NCI-H510A treated with DMSO at 0.1 percent for 48 hours (cell line): ENCODE measurements around the gene MINDY4.
A peak's percentile ranks its signal among the peaks of the same experiment; 100 is the strongest.

ENCODE experiments used
- DNase-seq: peaks from one replicate; lab custom pipeline; 2025; lab: John Stamatoyannopoulos, UW

The MINDY4 gene

DNA sequence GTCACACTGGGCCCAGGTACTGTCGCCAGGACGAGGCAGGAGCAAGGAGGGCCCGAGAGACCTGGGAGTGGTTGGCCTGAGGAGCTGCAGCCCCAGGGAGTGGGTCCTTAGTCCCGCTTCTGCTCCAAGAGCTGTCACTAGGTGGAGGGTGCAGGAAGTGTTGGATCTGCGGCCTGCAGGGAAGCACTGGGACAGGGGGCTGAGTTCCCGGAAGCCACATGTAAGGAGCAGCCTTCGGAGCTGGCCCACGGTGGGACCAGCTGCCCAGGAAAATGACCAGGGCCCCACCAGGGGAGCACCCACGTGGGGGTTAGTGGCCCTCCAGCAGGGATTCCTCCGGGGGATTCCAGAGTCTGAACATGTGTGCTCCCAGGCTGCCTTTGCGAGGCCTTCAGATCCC lies 131.2 kb downstream of the MINDY4 start:
- no peak for DNase-seq

DNA sequence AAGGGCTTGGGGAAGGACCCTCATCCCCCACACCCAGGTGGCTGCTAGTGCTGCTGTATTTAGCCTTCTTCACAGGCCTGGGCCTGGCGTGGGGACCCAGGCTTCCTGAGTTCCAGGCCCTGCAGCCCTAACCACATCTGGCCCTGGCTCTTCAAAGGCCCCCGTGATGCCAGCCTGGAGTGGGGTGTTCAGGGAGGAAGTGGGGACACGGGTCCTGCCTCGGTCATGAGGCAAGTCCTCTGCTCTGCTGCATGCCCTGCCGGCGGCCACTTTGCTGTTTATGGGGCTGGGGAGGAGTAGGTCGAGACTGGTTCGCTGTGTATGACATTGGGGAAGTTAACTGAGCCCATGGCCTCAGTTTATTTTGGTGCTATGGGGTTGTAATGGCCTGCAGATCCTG lies 131.9 kb downstream of the MINDY4 start:
- DNase-seq: no peak

DNA sequence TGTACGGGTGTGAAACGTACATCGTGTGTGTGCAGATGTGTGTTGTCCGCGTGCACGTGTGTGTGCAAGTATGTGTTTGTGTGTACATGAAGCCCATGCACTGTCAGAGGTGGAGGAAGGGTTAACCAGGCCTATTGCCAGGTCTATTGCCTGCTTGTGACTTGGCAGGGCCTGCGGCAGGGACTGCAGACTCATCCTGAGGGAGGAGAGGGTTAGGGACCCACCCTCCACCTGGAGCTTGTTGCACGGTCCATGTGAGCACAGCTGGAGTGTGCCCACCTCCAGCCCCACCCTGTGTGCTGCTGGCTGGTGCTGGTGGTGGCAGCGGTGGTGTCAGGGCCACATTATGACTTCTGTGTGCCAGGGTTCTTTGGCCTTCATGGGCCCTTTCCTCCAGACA lies 133.3 kb downstream of the MINDY4 start:
- no peak for DNase-seq

DNA sequence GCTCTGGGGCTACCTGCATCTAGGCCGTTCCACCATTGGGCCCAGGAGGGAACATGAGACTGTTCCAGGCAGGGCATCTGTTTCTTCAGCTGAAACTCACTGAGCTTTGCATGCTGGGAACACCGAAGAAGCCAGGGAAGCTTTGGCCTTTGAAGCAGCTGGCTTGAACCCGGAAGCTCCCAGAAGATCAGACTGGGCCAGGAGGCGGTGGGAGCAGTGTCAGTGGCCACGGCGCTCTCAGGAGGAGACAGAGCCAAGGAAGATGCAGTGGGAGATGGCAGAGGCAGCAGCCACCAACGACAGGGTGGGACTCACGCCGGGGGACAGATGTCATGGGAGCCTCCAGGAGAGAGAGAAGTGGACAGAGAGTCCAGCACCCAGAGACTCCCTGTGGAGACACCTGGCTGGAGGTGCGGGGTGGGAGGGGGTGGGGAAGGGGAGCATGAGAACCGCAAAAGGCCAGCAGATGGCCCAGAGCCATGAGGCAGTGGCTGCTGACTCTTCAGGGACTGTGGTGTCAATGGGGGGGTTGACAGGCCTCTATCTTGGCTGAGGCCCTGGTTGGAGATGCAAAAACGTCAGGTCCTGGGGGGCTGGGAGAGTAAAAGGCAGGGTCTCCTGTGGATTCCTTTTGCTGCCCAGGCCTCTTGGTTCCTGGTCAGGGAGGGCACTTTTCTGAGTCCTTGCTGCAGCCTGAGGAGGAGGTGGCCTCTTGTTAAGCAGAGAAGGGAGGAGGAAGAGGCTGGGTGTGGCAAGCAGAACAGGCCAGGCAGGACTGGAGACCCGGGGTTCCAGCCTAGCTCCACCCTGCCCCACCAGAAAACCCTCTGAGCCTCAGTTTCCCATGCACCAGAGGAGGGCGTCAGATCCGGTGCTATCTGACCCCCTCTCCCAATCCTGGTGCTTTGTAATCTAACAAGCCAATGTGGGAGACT lies 134.1 kb downstream of the MINDY4 start:
- no peak for DNase-seq

DNA sequence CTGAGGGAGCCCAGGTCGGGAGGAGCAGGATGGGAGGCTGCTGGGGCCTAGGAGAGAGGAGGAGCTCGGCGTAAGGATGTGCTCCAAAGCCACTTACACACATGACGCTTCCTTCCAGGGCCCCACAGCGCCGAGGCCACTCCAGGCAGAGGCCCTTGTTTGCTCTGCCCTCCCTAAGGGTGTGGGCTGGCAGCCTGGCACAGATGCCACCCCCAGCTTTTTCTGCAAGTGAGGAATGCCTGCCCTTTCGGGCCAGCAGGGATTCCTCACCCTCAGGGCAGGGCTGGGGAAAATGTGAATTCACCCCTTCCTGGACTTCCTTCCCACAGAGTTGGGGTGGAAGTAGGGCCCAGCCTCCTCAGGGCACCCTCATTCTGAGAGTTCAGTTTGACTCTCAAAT lies 134.8 kb downstream of the MINDY4 start:
- DNase-seq: peak; percentile 47

DNA sequence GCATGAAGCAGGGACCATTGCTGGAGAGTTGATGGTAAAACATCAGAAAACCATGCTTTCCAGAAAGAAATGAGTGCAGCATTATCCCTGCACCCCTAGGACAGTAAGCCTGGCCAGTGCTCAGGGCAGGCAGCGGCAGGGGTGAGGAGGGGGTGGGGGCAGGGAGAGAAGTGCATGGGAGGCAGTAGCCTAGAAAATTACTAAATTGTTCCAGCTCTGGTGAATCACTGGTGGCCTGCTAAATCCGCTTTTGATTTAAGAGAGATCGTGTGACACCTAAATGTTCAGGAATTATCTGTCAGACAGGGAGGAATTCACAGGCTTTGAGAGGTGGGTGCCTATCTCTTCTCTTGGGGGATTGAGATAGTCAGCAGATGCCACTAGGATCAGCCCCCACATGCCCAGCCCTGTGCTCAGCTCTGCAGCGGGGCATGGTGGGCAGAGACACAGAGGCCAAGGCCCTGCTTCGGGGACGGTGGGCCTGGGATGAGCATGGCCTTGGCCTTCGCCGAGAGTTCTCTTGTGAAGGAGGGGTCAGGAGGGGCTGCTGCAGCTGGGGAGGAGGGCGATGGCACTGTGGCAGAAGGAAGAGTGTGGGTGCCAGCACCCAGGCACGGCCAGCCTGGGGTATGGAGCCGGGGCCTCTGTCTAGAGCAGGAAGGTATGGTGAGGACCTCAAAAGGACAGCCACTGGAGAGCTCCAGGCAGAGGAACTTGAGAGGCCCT lies 135.5 kb downstream of the MINDY4 start:
- no peak for DNase-seq

DNA sequence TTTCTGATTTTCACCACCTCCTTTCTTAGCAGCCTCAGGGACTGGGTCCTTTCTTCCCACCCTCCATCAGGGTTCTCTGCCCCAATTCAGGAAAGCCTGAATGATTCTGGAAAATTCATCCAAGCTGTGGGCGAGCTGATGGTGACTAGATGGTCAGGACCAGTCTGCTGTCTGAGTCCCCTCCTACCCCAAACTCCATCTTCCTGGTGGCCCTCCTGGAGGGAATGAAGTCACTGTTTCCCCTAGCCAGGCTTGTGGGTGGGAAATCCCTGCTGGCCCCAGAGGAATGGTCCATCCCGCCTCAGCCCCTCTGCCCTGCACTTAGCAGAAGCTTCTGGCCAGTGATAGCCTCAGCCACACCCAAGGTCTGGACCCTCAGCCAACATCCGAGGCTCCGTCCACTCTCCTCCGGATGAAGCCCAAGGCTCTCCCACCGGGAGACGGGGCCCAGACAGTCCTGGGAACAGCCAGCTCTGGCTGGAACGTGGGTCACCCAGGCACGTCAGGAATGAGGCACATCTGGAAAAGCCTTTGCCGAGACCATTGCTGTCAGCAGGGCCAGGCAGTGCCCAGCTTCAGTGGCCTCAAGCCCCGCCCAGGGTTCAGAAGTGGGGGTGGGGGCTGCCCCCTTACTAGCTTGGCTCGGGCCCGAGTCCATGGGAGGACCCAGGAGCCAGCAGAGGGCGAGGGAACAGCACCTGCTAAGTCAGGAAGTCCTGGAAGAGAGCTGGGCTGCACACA lies 136.5 kb downstream of the MINDY4 start:
- no peak for DNase-seq

DNA sequence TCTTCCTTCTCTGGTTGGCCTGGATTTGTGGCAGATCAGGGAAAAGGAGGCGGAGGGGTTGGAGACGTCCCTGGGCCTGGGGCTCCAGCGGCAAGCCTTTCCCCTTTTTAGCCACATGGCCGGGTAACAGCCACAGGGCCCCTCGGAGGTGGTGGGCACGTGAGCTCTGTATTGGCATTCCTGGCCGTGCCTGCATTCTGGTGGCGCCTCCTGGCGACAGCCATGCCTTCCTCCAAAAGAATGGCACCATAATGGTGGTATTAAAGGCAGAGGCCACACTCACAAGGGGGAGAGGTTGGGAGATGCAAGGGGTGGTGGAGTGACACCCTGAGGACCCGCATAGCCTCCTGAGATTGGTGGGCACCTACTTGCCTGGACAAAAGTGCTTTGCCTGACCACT lies 137.5 kb downstream of the MINDY4 start:
- no peak for DNase-seq

DNA sequence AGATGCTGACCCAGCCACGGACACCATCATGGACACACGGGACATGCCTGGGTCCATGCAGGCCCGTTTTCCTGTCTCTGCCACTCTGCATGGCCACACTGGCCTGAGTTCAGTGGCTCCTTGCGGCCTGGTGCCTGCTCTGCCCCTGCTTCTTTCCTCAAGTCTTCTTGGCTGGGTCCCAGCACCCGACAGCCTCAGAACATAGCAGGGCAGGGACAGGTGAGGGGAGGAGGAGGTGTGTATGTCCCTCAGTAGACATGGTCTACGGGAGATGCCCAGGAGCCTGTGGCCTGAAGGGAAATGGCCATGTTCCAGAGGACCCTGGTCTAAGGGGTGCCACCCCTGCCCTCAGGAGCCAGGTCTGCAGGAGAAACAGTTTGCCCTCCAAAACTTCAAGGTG lies 138.2 kb downstream of the MINDY4 start:
- DNase-seq: no peak

DNA sequence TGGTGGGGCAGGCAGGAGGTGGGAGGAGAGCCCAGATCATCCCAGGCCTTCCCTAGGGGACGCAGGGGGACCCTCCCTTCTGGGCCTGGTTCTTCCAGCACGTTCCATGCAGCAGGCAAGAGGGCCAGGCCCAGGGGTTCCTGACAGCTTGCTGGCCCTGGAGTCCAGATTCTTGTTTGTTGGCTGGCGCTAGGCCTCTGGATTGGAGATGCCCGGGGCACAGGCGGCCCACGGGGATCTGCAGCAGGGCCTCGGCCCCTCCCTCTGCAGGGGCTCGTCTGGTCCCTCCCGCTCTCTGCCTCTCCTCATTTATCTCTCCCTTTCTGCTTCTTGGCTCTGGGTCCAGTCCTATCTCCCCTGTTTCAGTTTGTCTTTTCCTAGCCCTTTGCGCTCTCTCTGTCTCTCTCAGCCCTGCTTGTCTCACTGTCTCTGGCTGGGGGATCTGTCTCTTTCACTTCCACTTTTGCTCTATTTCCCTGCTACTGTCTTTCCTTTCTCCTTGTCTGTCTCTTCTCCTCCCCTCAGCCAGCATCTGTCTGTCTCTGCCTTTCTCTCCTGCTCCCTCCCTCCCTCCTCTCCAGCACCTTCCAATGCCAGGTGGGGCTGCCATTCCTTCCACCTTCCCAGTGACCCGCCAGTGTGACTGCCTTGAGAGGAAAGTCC lies 139.3 kb downstream of the MINDY4 start:
- DNase-seq: no peak

DNA sequence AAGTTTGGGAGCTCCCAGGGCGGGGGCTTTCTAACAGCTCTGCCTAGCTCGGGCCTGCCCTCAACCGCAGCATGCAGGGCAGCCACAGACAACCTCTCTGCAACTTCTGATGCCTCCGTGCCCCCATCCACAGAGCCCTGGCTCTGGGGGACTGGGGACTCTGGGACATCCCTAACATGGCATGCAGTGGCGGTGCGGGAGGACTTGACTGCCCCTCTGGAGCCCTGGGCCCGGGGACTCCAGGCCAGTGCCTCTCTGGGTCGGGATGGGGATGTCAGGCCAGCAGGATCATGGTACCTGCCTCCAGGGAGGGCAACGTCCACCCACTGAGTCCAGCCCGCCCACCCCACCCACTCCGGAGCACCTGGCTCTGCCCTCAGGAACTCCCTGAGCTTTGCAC lies 139.9 kb downstream of the MINDY4 start:
- DNase-seq: no peak

DNA sequence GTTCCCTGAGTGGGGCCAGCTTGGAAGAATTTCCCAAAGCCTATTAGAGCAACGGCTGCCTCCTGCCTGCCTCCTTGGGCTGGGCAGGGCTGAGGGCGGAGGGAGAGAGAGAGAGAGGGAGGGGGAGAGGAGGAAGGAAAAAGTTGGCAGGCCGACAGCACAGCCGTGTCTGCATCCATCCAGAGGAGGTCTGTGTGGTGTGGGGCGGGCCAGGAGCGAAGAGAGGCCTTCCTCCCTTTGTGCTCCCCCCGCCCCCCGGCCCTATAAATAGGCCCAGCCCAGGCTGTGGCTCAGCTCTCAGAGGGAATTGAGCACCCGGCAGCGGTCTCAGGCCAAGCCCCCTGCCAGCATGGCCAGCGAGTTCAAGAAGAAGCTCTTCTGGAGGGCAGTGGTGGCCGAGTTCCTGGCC lies 140.3 kb downstream of the MINDY4 start, which contains the start of gene AQP1:
Gene AQP1, plus strand, starts transcription at position 293 of the 409 bp plus-strand sequence. Its CDS starts 57 bp downstream, at position 350.
- no peak for DNase-seq

DNA sequence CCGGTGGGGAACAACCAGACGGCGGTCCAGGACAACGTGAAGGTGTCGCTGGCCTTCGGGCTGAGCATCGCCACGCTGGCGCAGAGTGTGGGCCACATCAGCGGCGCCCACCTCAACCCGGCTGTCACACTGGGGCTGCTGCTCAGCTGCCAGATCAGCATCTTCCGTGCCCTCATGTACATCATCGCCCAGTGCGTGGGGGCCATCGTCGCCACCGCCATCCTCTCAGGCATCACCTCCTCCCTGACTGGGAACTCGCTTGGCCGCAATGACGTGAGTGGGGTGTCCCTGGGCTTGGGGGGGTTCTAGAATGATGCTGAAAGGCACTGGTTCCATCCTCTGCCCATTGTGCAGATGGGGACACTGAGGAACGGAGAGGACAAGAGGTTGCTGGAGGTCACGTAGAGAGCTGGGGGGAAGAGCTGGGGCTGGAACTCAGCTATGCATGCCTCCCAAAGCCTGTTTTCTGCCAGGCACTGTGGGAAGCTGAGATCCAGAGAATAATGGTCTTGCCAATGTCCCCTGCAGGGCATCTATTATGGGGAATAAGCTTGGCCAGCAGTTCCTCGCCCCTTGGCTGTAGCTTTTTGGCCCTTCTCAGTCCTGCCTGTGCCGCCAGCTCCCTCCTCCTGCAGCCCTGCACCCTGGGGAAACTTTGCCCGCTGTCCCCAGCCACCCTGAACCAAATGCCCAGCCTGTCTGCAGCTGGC lies 141.0 kb downstream of the MINDY4 start:
- no peak for DNase-seq

DNA sequence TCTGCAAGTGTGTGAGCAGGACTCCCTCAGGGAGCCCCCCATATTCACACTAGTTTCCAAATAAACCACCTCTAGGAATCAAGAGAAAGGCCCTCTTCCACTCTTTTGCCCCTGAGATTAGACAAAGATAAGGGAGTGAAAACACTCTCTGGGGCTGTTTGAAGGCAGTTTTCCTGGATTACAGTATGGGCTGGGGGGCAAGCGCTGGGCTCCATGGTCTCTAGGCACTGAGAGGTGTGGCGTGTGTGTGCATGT lies 141.4 kb downstream of the MINDY4 start:
- no peak for DNase-seq

DNA sequence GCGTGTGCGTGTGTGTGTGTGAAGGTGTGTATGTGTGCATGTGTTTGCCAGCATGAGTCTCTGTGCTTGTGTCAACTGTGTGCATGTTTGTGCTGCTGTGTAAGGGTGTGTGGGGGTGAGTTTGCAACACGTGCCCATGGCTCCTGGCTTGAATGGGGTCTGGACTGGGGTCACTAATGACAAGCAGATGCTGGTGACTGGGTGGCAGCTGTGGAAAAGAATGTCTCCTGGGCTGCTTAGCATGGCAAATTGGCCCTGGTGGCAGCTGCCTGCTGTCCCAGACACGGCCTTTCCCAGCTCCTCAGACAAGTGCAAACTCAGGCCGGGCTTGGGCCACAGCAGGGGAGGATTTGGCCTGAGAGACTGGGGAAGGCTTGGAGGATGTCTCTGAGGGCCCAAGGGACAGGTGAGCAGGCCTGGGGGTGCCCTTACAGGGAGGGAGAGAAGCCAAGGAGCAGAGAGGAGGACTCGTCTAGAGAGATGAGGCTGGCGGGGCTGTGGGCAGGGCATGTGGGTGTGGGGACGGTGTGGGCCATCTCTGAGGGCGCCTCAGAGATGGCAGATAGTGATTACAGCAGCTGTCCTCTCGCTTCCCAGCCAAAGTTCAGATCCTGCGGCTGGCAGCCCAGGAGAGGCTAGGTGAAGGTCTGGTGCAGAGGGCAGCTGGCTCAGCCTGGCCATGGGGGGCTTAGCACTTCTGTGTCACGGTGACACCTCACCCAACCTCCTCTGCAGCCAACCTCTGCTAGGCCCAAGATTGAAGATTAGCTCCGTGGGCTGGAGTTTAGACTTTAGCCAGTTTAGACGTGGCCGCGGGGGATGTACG lies 142.0 kb downstream of the MINDY4 start:
- DNase-seq: no peak

DNA sequence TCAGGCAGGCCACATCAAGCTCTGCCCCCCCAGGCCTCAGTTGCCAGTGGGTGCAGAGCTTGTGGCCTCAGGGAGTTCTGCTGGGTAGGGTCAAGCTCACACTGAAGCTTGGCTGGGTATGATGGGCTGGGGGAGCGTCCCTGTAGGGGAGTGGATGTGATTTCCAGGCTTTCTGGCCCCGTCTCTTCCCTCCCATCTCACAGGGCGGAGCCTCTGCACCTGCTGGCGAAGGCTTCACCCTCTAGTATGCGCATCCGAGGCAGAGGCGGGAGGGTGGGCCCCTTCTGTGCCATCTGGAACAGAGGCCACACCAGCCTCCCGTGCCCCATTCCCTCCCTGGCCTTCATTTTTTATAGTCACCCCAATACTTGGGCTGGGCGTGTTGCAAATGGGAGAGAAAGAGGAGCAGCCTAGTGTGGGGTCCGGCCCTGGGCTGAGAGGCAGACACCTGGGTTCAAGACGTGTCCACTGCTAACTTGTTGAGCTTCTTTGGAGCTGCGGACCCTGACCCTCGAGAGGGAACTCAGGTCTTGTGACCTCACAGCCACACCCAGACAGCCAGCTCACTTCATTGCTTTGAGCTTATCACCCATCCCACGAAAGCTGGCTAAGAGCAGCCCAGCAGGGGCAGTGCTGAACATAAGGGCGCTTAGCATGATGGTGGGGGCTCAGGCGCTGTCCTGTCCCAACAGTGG lies 142.8 kb downstream of the MINDY4 start:
- no peak for DNase-seq

DNA sequence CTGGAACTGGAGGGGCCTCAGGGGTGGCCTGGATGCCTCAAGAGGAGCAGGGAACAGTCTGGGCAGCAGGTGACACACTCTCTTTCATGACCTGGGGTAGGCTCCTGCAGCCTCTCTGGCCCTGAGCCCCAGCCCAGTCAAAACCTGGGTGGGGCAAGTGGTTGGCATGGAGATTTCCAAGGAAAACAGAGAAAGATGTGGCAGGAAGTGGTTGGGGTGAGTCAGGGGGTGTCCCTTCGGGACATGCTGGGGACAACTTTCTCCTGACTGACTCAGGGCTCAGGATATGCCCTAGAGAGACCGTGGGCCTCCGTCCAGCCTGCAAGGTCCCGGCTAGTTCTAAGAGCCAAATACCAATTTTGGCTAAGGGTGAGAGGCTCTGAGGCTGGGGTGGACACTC lies 143.4 kb downstream of the MINDY4 start:
- no peak for DNase-seq

DNA sequence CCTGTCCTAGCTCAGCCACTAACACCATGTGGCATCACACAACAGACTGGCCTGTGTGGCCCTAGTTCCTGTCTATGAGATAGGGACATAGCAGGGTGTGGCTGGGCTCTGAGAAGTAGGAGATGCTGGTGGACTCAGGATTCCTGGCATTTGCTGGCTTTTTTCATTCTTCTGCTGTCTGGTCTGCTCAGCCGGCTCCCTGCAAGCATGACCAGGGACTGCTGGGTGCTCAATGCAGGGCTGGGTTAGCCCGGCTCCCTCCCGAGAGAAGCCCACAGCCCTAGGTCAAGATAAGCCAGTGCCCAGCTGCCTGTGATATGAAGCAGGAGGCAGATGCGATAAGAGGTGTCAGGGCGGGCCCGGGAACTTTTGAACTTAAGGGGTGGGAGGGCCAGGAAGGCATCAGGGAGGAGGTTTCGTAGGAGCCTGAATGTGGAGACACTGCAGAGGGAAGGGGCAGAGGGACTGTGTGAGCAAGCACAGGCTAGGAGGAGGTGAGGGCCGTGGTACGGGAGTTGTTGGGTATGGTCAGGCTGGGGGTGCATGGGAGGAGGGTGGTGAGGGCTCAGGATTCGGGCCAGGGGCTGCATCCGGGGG lies 143.9 kb downstream of the MINDY4 start:
- DNase-seq: no peak

DNA sequence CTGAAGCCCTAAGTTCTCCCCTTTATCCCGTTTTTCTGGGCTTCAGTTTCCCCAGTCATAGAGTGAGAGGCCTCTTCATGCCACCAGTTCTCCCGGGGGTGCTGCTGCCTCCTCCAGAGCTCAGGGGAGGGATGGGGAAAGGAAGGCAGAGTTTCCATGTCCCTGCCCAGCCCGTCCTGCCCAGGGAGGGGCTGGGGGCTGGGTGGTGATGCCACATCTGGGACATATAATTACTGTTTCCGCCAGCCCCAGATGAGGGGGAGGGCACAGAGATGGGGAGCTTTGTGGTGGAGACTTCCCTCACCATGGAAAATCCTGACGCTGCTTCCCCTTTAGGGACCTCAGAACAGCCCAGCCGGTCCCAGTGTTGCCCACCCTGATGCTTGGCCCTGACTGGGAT lies 144.5 kb downstream of the MINDY4 start:
- no peak for DNase-seq

DNA sequence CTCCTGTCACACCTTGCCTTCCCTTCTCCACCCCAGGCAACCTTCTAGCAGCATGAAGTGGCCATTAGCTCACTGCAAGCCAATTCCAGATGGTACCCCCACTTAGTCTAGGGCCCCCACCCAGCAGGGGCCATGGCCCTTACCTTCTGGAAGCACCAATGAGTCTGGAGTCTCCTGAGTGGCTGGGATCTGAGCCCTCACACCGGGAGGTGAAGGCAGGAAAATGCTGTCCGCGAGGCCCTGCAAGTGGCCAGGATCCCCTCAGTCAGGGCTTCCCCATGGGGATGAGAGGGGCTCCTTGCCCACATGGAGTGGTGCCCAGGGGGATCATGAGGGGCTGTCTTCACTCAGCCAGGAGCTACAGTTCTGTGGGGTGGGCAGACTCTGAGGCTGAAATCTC lies 145.0 kb downstream of the MINDY4 start:
- DNase-seq: no peak
